HUES48 (cell line): ENCODE measurements around the gene CD14.
A peak's percentile ranks its signal among the peaks of the same experiment; 100 is the strongest.
"Not testable (repeated sequence)": the region's sequence is repeated elsewhere in the genome, so short reads cannot be mapped to it uniquely, and the experiment has no call there.

Experiments used
- H3K27ac ChIP-seq: one replicate; pipeline ENCODE4 v1.7.0; 2013; ENCODE audit warnings: low read depth, low read length, inconsistent platforms
- H3K27me3 ChIP-seq: 2 replicates; pipeline ENCODE4 v1.6.1; 2013; ENCODE audit warnings: mild to moderate bottlenecking, low read length; ENCODE audit not compliant: control insufficient read depth, insufficient read depth
- H3K36me3 ChIP-seq: 2 replicates; pipeline ENCODE4 v1.6.1; 2013; ENCODE audit warnings: low read length; ENCODE audit not compliant: control insufficient read depth, insufficient read depth
- H3K4me1 ChIP-seq: 2 replicates; pipeline ENCODE4 v1.6.1; 2013; ENCODE audit warnings: mild to moderate bottlenecking, low read length; ENCODE audit not compliant: control insufficient read depth, insufficient read depth
- H3K4me3 ChIP-seq: 2 replicates; pipeline ENCODE4 v1.5.1; 2013; ENCODE audit warnings: mild to moderate bottlenecking, low read depth, low read length
- H3K9ac ChIP-seq: 2 replicates; pipeline ENCODE4 v1.6.1; 2013; ENCODE audit warnings: mild to moderate bottlenecking, low read depth, low read length, moderate library complexity
- H3K9me3 ChIP-seq: 2 replicates; pipeline ENCODE4 v1.6.1; 2013; ENCODE audit warnings: low read length; ENCODE audit not compliant: control insufficient read depth, insufficient read depth

CD14 gene

GRCh38 chr5:140664030-140664358, 31.0 kb upstream of the CD14 start:
- Histone ChIP-seq H3K4me3 (peak overlapping the region; percentile 97), H3K9ac (peak overlapping the region; percentile 74), H3K27me3 (no peaks in the 10 kb centered on the region), H3K9me3 (no peaks in the 10 kb centered on the region), H3K27ac (peak overlapping the region; percentile 82), H3K36me3 (peaks cover 66% of the 10 kb centered on the region), H3K4me1 (no peaks in the 10 kb centered on the region)

- H3K27me3 ChIP-seq, H3K4me1 ChIP-seq, H3K9ac ChIP-seq, H3K9me3 ChIP-seq, H3K4me3 ChIP-seq, H3K27ac ChIP-seq: not testable (repeated sequence)
- H3K36me3 ChIP-seq = peaks cover 77% of the 10 kb centered on the region
These were observed 27.4 kb upstream of the CD14 start for GRCh38 chr5:140660371-140660770.

- Histone ChIP-seq H3K9me3 (no peaks in the 10 kb centered on the region), H3K27me3 (no peaks in the 10 kb centered on the region), H3K4me3 (no peak overlapping the region), H3K9ac (no peak overlapping the region), H3K4me1 (no peaks in the 10 kb centered on the region), H3K36me3 (peaks cover 92% of the 10 kb centered on the region), H3K27ac (no peak overlapping the region)
These were observed 25.9 kb upstream of the CD14 start for GRCh38 chr5:140658870-140659269.

GRCh38 chr5:140647042-140647419, 14.1 kb upstream of the CD14 start:
- peak overlapping the region; percentile 26 for H3K27ac ChIP-seq
- H3K36me3 ChIP-seq = peaks cover 62% of the 10 kb centered on the region
- H3K9me3 ChIP-seq = no peaks in the 10 kb centered on the region
- H3K27me3 ChIP-seq = no peaks in the 10 kb centered on the region
- H3K4me3 ChIP-seq = peak overlapping the region; percentile 84
- H3K9ac ChIP-seq = peak overlapping the region; percentile 61
- peaks cover 3% of the 10 kb centered on the region; the same call in 1 of the 2 replicates for H3K4me1 ChIP-seq

- peaks cover 9% of the 10 kb centered on the region for H3K4me1 ChIP-seq
- H3K4me3 ChIP-seq = no peak overlapping the region
- H3K9me3 ChIP-seq = no peaks in the 10 kb centered on the region
- H3K36me3 ChIP-seq = peaks cover 51% of the 10 kb centered on the region
- H3K27ac ChIP-seq = no peak overlapping the region
- H3K9ac ChIP-seq = no peak overlapping the region
- no peaks in the 10 kb centered on the region for H3K27me3 ChIP-seq
These were observed 9.7 kb upstream of the CD14 start for GRCh38 chr5:140642718-140643117.

- H3K9me3 ChIP-seq = no peaks in the 10 kb centered on the region
- no peak overlapping the region for H3K9ac ChIP-seq
- H3K4me1 ChIP-seq = peaks cover 9% of the 10 kb centered on the region
- no peak overlapping the region for H3K4me3 ChIP-seq
- no peak overlapping the region for H3K27ac ChIP-seq
- no peaks in the 10 kb centered on the region for H3K27me3 ChIP-seq
- H3K36me3 ChIP-seq = peaks cover 51% of the 10 kb centered on the region
These were observed 8.7 kb upstream of the CD14 start for GRCh38 chr5:140641716-140642115.

DNA sequence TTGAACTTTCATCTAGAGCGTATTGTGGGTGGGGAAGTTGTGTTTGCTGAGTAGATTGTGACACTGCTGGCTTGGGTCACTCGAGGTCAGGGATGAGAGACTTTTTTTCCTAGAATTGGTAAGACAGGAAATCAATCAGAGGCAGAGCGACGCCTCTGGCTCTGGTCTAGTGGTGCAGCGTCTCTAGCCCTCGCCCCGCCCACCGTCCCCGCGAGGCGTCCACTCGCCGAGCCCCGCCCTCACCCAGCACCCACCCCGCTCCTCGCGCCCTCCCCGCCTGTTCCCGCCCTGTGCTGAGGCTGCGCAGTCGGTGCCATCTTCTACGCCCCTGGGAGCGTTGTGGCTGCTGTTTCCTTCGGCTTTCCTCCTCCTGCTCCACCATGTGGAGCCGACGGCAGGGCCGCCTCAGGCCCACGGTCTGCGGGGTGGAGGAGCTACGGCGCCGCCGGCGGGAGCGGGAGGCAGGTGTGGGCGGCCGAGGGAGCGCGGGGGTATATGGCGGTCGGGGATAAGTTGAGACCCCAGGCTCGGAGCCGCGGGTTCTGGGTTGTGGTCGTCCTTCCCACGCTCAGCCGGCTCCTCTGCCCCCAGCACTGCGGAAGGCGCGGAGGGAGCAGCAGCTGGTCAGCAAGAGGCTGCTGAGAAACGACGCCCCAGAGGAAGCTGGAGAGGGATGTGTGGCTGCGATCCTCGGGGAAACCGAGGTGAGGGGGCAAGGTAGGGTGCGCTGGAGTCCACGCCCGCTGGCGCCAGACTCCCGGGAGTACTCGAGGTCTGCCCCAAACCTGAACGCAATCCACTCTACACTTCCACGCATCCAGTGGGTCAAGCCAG, 6.4 kb upstream of the CD14 start, which contains the start of gene TMCO6:
TSS of gene TMCO6 (plus strand) at position 304 of the 834 bp plus-strand sequence. CDS start at position 381, 77 bp downstream.
- Histone ChIP-seq H3K4me3 (peak within 1 kb of the TSS; percentile 81), H3K9me3 (no peaks in the 10 kb centered on the region), H3K9ac (peak within 1 kb of the TSS; percentile 71; the same call in 1 of the 2 replicates), H3K4me1 (peaks cover 9% of the 10 kb centered on the region), H3K27me3 (no peaks in the 10 kb centered on the region), H3K27ac (peak within 1 kb of the TSS; percentile 56), H3K36me3 (peaks cover 34% of the 10 kb centered on the region)

DNA sequence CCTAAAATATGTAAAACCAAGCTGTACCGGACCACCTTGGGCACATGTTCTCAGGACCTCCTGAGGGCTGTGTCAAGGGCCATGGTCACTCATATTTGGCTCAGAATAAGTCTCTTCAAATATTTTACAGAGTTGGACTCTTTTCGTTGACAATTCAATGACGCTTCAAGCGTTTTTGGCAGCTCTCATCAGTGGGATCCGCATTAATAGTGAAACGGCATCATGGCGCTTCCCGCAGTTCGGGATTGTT, 5.8 kb upstream of the CD14 start:
- H3K9ac ChIP-seq, H3K9me3 ChIP-seq, H3K4me1 ChIP-seq, H3K27me3 ChIP-seq: not testable (repeated sequence)
- Histone ChIP-seq H3K36me3 (peaks cover 28% of the 10 kb centered on the region), H3K4me3 (peak overlapping the region; percentile 81), H3K27ac (peak overlapping the region; percentile 39)

GRCh38 chr5:140637371-140638100, 4.6 kb upstream of the CD14 start:
- Histone ChIP-seq H3K27ac (peak overlapping the region; percentile 33), H3K4me3 (no peak overlapping the region), H3K4me1 (peaks cover 12% of the 10 kb centered on the region), H3K36me3 (peaks cover 17% of the 10 kb centered on the region), H3K9ac (no peak overlapping the region), H3K27me3 (peaks cover 17% of the 10 kb centered on the region), H3K9me3 (no peaks in the 10 kb centered on the region)

GRCh38 chr5:140635291-140636257, 2.6 kb upstream of the CD14 start:
- H3K27me3 ChIP-seq = peaks cover 37% of the 10 kb centered on the region
- no peaks in the 10 kb centered on the region for H3K9me3 ChIP-seq
- H3K36me3 ChIP-seq = no peaks in the 10 kb centered on the region
- H3K9ac ChIP-seq = no peak overlapping the region
- H3K4me1 ChIP-seq = peaks cover 12% of the 10 kb centered on the region
- no peak overlapping the region for H3K4me3 ChIP-seq
- no peak overlapping the region for H3K27ac ChIP-seq
